Activated T-helper 2 cell treated with anti-CD3 and anti-CD28 coated beads, Interferon-gamma antibody, Interleukin-2, Interleukin-4, amounts not matched to agents 10 μg/mL and 5 μg/mL and 100 μg/mL, durations not matched to agents 14 hours and 24 hours and 36 hours (primary cell): ENCODE data around the gene NEK3. TPM values are rescaled to one million over a fixed set of nuclear protein-coding genes. Genes with fewer than 3 reads are reported as not detected.

Experiments
- DNase-seq: peaks from one replicate; pipeline ENCODE4 v3.0.0; 2021; ENCODE audit warnings: low spot score
- H3K27ac Mint-ChIP-seq: one replicate; pipeline ENCODE4 v1.8.0; 2021; ENCODE audit warnings: mixed read lengths
- H3K27me3 Mint-ChIP-seq: one replicate; pipeline ENCODE4 v1.8.0; 2021; ENCODE audit warnings: low read depth, mixed read lengths
- H3K36me3 Mint-ChIP-seq: one replicate; pipeline ENCODE4 v1.8.0; 2021; ENCODE audit warnings: low read depth, mixed read lengths
- H3K4me1 Mint-ChIP-seq: one replicate; pipeline ENCODE4 v1.8.0; 2021; ENCODE audit warnings: low read depth, mixed read lengths
- H3K4me3 Mint-ChIP-seq: one replicate; pipeline ENCODE4 v1.8.0; 2021; ENCODE audit warnings: low read depth, mild to moderate bottlenecking, moderate library complexity, mixed read lengths
- H3K9me3 Mint-ChIP-seq: one replicate; pipeline ENCODE4 v1.8.0; 2021; ENCODE audit warnings: mixed read lengths
- intact Hi-C: fragments of 100-400 bp; cut with micrococcal nuclease; formaldehyde crosslinking; loops from one replicate; pipeline ENCODE4 v1.15.1; 2023
- total RNA-seq: library from RNA; stranded (reverse); gene quantifications from 2 replicates; pipeline ENCODE4 v1.2.3, GENCODE V29; 2022

The NEK3 gene
- total RNA-seq, 1 donor from 2014 or later = 10.0 TPM

GRCh38 chr13:52161181-52161646 is 1.8 kb upstream of the NEK3 start:
- peaks cover 46% of the 10 kb centered on the region for H3K4me1 Mint-ChIP-seq
- H3K9me3 Mint-ChIP-seq = no peaks in the 10 kb centered on the region
- H3K27ac Mint-ChIP-seq = no peak overlapping the region
- no peak for DNase-seq
- no peak overlapping the region for H3K4me3 Mint-ChIP-seq
- peaks cover 3% of the 10 kb centered on the region for H3K27me3 Mint-ChIP-seq
- intact Hi-C loops = no loop called here
- peaks cover 2% of the 10 kb centered on the region for H3K36me3 Mint-ChIP-seq

GRCh38 chr13:52160506-52160905 is 1.1 kb upstream of the NEK3 start:
- intact Hi-C loops = no loop called here
- DNase-seq = no peak
- no peak overlapping the region for H3K27ac Mint-ChIP-seq
- no peaks in the 10 kb centered on the region for H3K36me3 Mint-ChIP-seq
- peaks cover 46% of the 10 kb centered on the region for H3K4me1 Mint-ChIP-seq
- H3K9me3 Mint-ChIP-seq = no peaks in the 10 kb centered on the region
- peaks cover 3% of the 10 kb centered on the region for H3K27me3 Mint-ChIP-seq
- H3K4me3 Mint-ChIP-seq = no peak overlapping the region

DNA sequence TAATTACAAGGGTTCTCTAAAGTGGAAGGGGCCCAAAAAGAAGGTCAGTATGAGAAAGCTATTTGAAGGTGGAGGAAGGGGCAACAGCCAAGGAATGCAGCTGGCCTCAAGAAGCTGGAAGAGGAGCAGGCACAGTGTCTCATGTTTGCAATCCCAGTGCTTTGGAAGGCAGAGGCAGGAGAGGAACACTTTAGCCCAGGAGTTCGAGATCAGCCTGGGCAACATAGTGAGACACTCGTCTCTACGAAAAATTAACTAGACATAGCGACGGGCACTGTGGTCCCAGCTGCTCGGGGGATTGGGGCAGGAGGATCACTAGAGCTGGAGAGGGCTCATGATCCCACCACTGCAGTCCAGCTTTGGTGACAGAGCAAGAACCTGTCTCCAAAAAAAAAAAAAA is 656 bp upstream of the NEK3 start:
- Mint-ChIP-seq H3K4me1 (peaks cover 46% of the 10 kb centered on the region), H3K27me3 (peaks cover 3% of the 10 kb centered on the region), H3K4me3 (peak overlapping the region; percentile 80), H3K9me3 (no peaks in the 10 kb centered on the region), H3K36me3 (no peaks in the 10 kb centered on the region), H3K27ac (peak overlapping the region; percentile 43)
- intact Hi-C loops = no loop called here
- no peak for DNase-seq

DNA sequence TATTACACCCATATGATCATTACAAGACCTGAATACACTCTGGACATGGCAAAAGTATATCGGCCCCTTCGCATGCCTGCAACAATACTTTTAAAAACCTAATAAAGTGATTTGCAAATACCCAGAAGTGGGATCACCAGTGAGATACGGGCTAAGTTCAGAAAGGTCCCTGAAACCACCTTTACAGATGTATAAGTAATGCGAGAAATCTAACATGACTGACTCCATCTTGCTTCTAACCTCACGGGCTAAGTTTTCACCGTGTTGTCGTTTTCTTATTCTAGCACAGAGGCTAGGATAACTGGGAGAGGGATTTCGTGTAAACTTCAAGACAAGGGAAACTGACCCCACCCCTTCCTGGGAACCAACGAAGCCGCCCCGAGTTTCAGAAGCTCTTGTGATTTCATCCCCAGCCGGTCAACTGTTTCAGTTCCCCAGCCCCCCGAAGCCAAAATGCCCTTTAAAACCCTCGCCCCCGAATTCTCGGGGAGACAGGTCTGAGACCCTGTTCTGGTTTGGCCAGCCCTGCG is 703 bp downstream of the NEK3 start:
- Mint-ChIP-seq H3K27ac (peak overlapping the region; percentile 67), H3K4me1 (peaks cover 44% of the 10 kb centered on the region), H3K27me3 (peaks cover 3% of the 10 kb centered on the region), H3K9me3 (no peaks in the 10 kb centered on the region), H3K4me3 (peak overlapping the region; percentile 80), H3K36me3 (no peaks in the 10 kb centered on the region)
- DNase-seq = no peak
- intact Hi-C loops = loop anchor here (2.0 kb wide), 1 partner anchor 36 kb away; no protein-coding TSS in a partner anchor

GRCh38 chr13:52156724-52157261 is 2.6 kb downstream of the NEK3 start:
- Mint-ChIP-seq H3K27me3 (peaks cover 3% of the 10 kb centered on the region), H3K36me3 (no peaks in the 10 kb centered on the region), H3K4me1 (peaks cover 27% of the 10 kb centered on the region), H3K4me3 (peak overlapping the region; percentile 6), H3K27ac (no peak overlapping the region), H3K9me3 (no peaks in the 10 kb centered on the region)
- intact Hi-C loops = no loop called here
- no peak for DNase-seq

DNA sequence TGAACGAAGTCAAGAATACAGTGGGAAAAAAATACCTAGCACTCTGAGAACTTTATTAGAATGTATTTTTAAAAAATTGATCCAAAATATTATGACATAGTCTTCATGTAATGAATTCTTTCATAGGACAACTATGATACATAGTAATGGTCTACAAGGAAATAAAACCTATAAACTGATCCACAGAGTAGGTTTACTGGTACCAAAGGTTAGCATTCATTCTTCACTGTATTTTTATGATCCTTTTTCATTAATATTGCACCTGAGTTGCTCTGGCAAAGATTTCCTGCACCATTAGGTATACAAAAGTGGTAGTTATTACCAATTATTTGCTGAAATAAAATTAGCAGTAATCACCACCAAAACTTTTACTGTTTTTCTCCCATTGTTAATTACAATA is 4.2 kb downstream of the NEK3 start:
- H3K36me3 Mint-ChIP-seq = no peaks in the 10 kb centered on the region
- no peaks in the 10 kb centered on the region for H3K9me3 Mint-ChIP-seq
- H3K4me3 Mint-ChIP-seq = no peak overlapping the region
- H3K27me3 Mint-ChIP-seq = peaks cover 3% of the 10 kb centered on the region
- DNase-seq = no peak
- intact Hi-C loops = no loop called here
- peaks cover 27% of the 10 kb centered on the region for H3K4me1 Mint-ChIP-seq
- H3K27ac Mint-ChIP-seq = no peak overlapping the region

DNA sequence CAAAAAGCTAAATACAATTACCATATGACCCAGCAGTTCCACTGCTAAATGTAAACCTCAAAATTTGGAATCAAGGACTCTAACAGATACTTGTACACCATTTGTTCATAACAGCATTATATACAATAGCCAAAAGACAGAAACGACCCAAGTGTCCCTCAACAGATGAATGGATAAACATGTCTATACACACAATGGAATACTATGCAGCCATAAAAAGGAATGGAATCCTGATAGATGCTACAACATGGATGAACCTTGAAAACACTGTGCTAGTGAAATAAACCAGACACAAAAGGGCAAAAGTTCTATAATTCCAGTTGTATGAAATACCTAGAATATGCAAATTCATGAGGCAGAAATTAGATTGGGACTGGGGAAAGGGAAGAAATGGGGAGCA is 12.2 kb downstream of the NEK3 start:
- Mint-ChIP-seq H3K27me3 (no peaks in the 10 kb centered on the region), H3K27ac (no peak overlapping the region), H3K9me3 (peaks cover 5% of the 10 kb centered on the region), H3K36me3 (peaks cover 5% of the 10 kb centered on the region), H3K4me1 (no peaks in the 10 kb centered on the region), H3K4me3 (no peak overlapping the region)
- intact Hi-C loops = no loop called here
- DNase-seq = no peak

DNA sequence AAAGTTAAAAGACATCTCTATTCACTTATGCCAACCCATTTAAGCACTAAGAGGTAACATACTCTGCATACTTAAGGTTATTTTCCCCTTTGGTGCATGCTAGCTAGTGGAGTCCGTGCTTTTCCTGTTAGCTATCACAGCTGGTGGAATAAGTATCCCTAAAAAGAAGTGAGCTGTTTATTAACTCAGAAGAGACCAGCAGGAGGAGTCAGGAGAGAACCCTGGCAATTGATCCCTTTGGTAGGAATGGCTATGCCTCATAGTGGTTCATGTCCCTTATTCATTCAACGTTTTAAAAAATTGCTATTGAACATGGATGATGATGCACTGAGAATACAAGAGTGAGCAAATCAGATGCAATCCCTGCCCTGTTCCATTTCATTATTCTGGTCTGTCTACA is 18.1 kb downstream of the NEK3 start:
- no peak for DNase-seq
- Mint-ChIP-seq H3K27ac (no peak overlapping the region), H3K4me1 (no peaks in the 10 kb centered on the region), H3K4me3 (no peak overlapping the region), H3K36me3 (peaks cover 5% of the 10 kb centered on the region), H3K27me3 (no peaks in the 10 kb centered on the region), H3K9me3 (no peaks in the 10 kb centered on the region)
- intact Hi-C loops = no loop called here

- Mint-ChIP-seq H3K4me1 (no peaks in the 10 kb centered on the region), H3K27me3 (no peaks in the 10 kb centered on the region), H3K4me3 (no peak overlapping the region), H3K9me3 (no peaks in the 10 kb centered on the region), H3K36me3 (peaks cover 5% of the 10 kb centered on the region), H3K27ac (no peak overlapping the region)
- intact Hi-C loops = no loop called here
- no peak for DNase-seq
Observed at GRCh38 chr13:52137489-52137888, 21.9 kb downstream of the NEK3 start.

GRCh38 chr13:52136763-52137162 is 22.6 kb downstream of the NEK3 start:
- DNase-seq = no peak
- H3K9me3 Mint-ChIP-seq = no peaks in the 10 kb centered on the region
- intact Hi-C loops = no loop called here
- no peaks in the 10 kb centered on the region for H3K4me1 Mint-ChIP-seq
- no peaks in the 10 kb centered on the region for H3K27me3 Mint-ChIP-seq
- H3K27ac Mint-ChIP-seq = no peak overlapping the region
- peaks cover 5% of the 10 kb centered on the region for H3K36me3 Mint-ChIP-seq
- no peak overlapping the region for H3K4me3 Mint-ChIP-seq

GRCh38 chr13:52130641-52131040 is 28.8 kb downstream of the NEK3 start:
- DNase-seq = no peak
- no peak overlapping the region for H3K27ac Mint-ChIP-seq
- no peaks in the 10 kb centered on the region for H3K36me3 Mint-ChIP-seq
- peaks cover 6% of the 10 kb centered on the region for H3K27me3 Mint-ChIP-seq
- intact Hi-C loops = no loop called here
- no peaks in the 10 kb centered on the region for H3K9me3 Mint-ChIP-seq
- H3K4me3 Mint-ChIP-seq = no peak overlapping the region
- peaks cover 16% of the 10 kb centered on the region for H3K4me1 Mint-ChIP-seq

DNA sequence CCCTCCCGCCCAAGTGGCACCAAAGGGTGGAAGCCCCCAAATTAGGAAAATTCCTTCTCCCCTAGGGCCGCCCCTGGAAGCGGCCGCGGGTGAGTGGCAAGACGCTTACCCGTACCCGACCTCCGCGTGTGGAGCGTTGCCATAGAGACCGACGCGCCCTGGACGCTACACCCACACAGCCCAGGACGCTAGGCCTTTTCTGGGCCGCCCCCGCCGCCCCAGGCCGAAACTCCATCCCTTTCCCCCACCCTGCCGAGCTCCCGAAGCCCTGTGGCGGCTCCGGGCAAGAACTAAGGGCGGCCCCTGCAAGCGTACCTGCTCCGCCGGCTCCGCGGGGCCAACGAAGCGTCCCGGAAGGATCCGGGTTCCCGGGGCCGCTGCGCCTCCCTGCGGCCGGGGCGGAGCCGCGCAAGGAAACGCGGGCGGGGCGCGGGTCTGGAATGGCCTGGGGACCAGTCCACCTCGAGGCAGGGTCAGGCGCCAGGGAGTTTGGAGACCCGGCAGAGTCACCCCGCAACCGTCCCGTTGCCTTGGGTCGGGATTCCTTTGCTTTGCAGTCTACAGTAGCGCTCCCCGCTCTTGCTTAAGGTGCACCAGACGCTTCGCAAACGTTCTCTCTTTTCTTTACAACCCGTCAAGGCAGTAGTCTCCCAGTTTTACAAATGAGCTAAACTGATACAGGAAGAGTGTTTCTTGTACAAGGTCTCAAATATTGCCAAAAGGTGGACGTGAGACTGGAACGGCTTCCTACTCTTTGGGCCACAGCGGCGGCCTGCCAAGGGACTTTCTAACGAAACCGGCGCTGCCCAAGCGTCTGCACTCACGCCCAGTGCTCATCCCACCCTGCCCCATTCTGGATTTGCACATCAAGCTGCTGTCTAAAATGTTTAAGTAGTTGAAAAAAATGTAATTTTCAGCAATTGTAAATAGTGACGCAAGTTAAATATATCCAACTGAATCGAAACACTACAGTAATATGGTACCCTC is 30.4 kb downstream of the NEK3 start, which contains the start of gene NEK5:
TSS of gene NEK5 (minus strand) at position 360 of the 987 bp plus-strand sequence. CDS start 1,591 bp downstream, outside the sequence.
- no peaks in the 10 kb centered on the region for H3K9me3 Mint-ChIP-seq
- peak within 1 kb of the TSS; percentile 75 for H3K4me3 Mint-ChIP-seq
- DNase-seq = peak; percentile 49
- intact Hi-C loops = loop anchor here (2.0 to 5.0 kb wide), 4 partner anchors 66 to 1002 kb away; partner anchors contain the start of gene TMEM272
- peaks cover 14% of the 10 kb centered on the region for H3K27me3 Mint-ChIP-seq
- H3K36me3 Mint-ChIP-seq = no peaks in the 10 kb centered on the region
- H3K4me1 Mint-ChIP-seq = peaks cover 16% of the 10 kb centered on the region
- H3K27ac Mint-ChIP-seq = no peak within 1 kb of the TSS
